GM18951 (cell line): ENCODE results near the gene CNDP2.

ENCODE experiments used
- POLR2A ChIP-seq: IDR thresholded peaks from 4 replicates; pipeline ENCODE4 v1.6.1; 2011; ENCODE audit warnings: mild to moderate bottlenecking; ENCODE audit not compliant: insufficient read length, insufficient read depth; ENCODE audit errors: extremely low read depth
- in situ Hi-C: fragments of 300-500 bp; cut with MboI; formaldehyde crosslinking; loops from one replicate; pipeline ENCODE4 v1.12.0; 2022; ENCODE audit warnings: low sequenced_read_pairs, mixed read lengths, inconsistent platforms; ENCODE audit not compliant: unreplicated experiment

Gene CNDP2

DNA sequence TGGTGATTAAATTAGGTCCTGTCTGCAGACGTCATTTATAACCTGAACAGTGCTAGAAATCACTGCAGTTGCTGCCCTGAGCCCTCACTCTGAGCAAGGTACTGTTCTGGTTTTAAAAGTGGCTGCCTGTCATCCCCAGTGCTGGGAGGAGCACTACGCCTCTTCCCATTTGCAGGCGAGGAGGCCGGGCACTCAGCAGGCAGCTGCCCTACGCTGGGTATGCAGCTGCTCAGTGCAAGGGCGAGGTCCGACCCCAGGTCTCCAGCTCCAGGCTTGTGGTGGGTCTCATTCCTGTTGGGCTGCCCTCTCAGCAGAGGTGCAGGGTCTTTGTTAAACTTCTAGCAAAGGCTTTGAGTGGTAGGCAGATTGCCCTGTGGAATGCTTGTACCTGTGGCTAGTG lies 15.7 kb downstream of the CNDP2 start:
- in situ Hi-C loops: no loop called here
- TF ChIP-seq POLR2A: no peak

DNA sequence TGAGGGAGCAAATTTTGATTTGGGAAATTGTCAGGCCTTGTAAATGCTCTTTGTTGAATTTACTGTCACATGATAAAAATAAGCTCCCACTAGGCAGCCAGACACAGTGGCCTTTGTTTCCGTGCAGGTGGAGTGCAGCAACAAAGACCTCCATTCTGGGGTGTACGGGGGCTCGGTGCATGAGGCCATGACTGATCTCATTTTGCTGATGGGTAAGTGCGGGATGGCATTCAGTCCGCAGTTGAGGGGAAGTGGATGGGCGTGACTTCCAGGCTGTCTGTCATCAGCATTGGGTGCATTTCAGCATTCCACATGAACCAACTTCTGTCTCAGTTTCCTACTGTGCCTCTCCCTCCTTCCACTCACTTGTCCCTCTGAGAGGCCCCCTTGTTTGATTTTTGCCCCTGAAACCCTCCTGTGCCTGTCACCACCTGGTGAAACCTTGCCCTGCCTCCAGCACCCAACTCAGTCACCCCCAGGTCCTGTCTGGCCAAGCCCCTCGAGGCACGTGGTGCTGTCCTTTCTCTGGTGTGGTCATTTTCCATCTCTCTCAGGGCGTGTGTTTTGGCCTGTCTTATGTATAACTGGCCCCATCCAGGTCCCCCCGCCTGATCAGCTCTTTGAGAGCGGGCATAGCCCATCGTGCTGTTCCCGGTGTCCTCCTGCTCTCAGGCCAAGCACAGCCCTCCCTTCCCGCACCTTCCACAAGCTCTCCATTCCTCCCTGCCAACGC lies 16.3 kb downstream of the CNDP2 start:
- no peak for TF ChIP-seq POLR2A
- in situ Hi-C loops: no loop called here

GRCh38 chr18:74513149-74513882 lies 17.2 kb downstream of the CNDP2 start:
- in situ Hi-C loops: no loop called here
- TF ChIP-seq POLR2A: no peak

- in situ Hi-C loops: no loop called here
- TF ChIP-seq POLR2A: no peak
Measured at GRCh38 chr18:74513883-74514205, 17.7 kb downstream of the CNDP2 start.

GRCh38 chr18:74514860-74515495 lies 18.8 kb downstream of the CNDP2 start:
- in situ Hi-C loops: no loop called here
- TF ChIP-seq POLR2A: no peak

DNA sequence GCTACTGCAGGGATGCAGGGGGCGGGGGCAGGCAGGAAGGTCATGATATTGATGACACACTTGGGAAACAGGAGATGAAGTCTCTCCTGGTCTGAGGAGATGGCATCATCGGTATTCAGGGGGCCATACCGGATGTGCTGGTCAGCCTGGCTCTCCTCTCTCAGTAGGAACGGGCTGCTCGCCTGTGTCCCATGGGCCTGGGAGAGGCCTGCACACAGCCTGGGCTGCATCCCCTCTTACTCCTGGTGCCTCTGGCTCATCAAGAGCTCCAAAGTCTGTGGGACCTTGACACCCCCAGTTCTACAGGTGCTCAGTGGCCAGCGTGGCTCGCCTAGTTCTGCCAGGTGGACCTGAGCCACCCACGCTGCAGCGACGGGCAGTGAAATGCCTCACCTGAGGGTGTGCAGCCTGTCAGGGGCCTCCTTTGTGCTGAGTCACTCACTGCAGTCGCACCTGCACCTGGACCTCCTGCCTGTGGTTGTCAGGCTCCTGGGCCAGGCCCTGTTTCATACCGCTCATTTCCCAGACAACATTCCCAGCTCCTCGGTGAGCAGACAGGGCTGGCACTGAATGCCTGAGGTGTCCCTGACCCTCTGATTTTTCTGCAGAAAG lies 19.6 kb downstream of the CNDP2 start:
- in situ Hi-C loops: no loop called here
- TF ChIP-seq POLR2A: no peak

DNA sequence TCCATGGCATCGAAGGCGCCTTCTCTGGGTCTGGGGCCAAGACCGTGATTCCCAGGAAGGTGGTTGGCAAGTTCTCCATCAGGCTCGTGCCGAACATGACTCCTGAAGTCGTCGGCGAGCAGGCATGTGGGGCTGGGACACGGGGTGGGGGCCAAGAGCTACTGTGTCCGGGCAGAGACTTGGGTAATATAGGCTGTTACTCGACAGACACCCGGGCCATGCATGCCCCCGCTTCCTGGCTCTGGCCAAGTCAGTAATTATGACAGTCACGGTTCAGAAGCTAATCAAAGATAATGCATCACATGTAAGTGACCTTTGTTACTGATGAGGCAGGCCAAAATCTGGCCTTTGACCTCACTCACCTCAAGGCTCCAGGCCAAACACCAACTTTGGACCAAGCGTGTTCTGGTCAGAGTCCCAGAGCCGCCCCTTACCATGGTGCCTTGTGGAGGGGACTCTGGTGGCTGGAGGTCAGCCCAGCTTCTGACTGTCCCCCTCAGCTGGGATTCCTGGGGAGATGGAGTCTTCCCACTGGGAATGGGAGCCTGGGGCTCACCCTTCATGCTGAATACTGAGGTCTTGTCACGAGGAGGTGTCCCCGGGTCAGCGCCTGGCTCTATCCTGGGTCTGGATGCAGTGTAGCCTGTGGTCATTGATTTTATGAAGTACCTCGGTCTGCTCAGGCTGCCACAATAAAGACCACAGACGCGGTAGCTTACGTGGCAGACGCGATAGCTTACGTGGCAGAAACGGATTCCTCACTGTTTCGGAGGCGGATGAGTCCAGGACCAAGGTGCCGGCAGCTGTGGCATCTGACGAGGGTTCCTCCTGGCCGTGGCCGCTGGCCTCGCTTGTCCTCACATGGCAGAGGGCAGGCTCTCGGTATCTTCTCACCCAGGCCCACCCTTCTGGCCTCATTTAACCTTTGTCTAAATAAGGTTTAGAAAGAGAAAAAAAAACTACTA lies 20.4 kb downstream of the CNDP2 start:
- no peak for TF ChIP-seq POLR2A
- in situ Hi-C loops: no loop called here

DNA sequence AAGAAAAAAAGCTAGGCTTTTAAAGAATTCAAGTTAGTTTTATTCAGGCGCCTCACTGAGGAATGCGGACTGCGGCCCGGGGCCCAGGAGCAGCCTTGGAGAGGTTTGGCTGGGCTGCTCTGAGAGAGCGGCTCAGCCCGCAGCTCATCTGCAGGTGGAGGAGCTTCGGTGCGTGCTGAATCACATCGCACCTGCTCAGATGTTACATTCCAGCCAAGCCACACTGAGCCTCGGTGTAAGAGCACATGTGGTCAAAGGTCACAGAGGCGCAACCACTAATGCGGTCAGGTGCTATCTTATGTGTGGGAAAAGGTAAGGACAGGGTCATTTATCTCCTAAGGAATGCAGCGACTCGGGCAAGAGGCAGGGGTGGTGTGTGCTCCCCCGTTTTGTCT lies 21.1 kb downstream of the CNDP2 start:
- TF ChIP-seq POLR2A: no peak
- in situ Hi-C loops: no loop called here

GRCh38 chr18:74518456-74519295 lies 22.5 kb downstream of the CNDP2 start:
- no peak for TF ChIP-seq POLR2A
- in situ Hi-C loops: no loop called here

- no peak for TF ChIP-seq POLR2A
- in situ Hi-C loops: no loop called here
Measured at GRCh38 chr18:74519320-74520095, 23.3 kb downstream of the CNDP2 start.
